Fibroblast of upper back skin (primary cell): ENCODE data around the gene CPXM2.

Source experiments
- DNase-seq: peaks from one replicate; pipeline ENCODE4 v3.0.0-alpha.2; 2013

CPXM2 gene

GRCh38 chr10:123771877-123772644 is 119.5 kb downstream of the CPXM2 start:
- no peak for DNase-seq

- DNase-seq, result no peak
Measured at GRCh38 chr10:123769647-123770046, 122.0 kb downstream of the CPXM2 start.

GRCh38 chr10:123766761-123767160 is 124.8 kb downstream of the CPXM2 start:
- no peak for DNase-seq

- DNase-seq, result no peak
Measured at GRCh38 chr10:123766012-123766411, 125.6 kb downstream of the CPXM2 start.

GRCh38 chr10:123761666-123762230 is 129.9 kb downstream of the CPXM2 start:
- DNase-seq, result no peak

- no peak for DNase-seq
Measured at GRCh38 chr10:123761038-123761428, 130.6 kb downstream of the CPXM2 start.

- no peak for DNase-seq
Measured at GRCh38 chr10:123760356-123761037, 131.1 kb downstream of the CPXM2 start.

- DNase-seq, result no peak
Measured at GRCh38 chr10:123759501-123760031, 132.0 kb downstream of the CPXM2 start.

- no peak for DNase-seq
Measured at GRCh38 chr10:123759041-123759440, 132.6 kb downstream of the CPXM2 start.

- DNase-seq, result no peak
Measured at GRCh38 chr10:123757853-123758252, 133.8 kb downstream of the CPXM2 start.

- no peak for DNase-seq
Measured at GRCh38 chr10:123755061-123755460, 136.5 kb downstream of the CPXM2 start.

- DNase-seq, result no peak
Measured at GRCh38 chr10:123754123-123754522, 137.5 kb downstream of the CPXM2 start.

- no peak for DNase-seq
Measured at GRCh38 chr10:123751342-123752134, 140.1 kb downstream of the CPXM2 start.

- no peak for DNase-seq
Measured at GRCh38 chr10:123750901-123751300, 140.7 kb downstream of the CPXM2 start.

GRCh38 chr10:123748711-123749110 is 142.9 kb downstream of the CPXM2 start:
- DNase-seq, result no peak

- DNase-seq, result no peak
Measured at GRCh38 chr10:123747426-123747825, 144.2 kb downstream of the CPXM2 start.

- DNase-seq, result no peak
Measured at GRCh38 chr10:123746942-123747341, 144.7 kb downstream of the CPXM2 start.

GRCh38 chr10:123746520-123746919 is 145.1 kb downstream of the CPXM2 start:
- no peak for DNase-seq

GRCh38 chr10:123746061-123746460 is 145.5 kb downstream of the CPXM2 start:
- DNase-seq, result no peak

- no peak for DNase-seq
Measured at GRCh38 chr10:123744224-123744536, 147.4 kb downstream of the CPXM2 start.

- DNase-seq, result no peak
Measured at GRCh38 chr10:123743441-123744223, 148.0 kb downstream of the CPXM2 start.

- no peak for DNase-seq
Measured at GRCh38 chr10:123742751-123743440, 148.7 kb downstream of the CPXM2 start.
